Measurements from ENCODE around the gene B4GALNT4. TPM values are rescaled to one million over a fixed set of nuclear protein-coding genes. Genes with fewer than 3 reads are reported as not detected.
"Not testable (repeated sequence)": the region's sequence is repeated elsewhere in the genome, so short reads cannot be mapped to it uniquely, and the experiment has no call there.

The B4GALNT4 gene
- total RNA-seq, 1 experiment from 2014 or later: 0.75 TPM

DNA sequence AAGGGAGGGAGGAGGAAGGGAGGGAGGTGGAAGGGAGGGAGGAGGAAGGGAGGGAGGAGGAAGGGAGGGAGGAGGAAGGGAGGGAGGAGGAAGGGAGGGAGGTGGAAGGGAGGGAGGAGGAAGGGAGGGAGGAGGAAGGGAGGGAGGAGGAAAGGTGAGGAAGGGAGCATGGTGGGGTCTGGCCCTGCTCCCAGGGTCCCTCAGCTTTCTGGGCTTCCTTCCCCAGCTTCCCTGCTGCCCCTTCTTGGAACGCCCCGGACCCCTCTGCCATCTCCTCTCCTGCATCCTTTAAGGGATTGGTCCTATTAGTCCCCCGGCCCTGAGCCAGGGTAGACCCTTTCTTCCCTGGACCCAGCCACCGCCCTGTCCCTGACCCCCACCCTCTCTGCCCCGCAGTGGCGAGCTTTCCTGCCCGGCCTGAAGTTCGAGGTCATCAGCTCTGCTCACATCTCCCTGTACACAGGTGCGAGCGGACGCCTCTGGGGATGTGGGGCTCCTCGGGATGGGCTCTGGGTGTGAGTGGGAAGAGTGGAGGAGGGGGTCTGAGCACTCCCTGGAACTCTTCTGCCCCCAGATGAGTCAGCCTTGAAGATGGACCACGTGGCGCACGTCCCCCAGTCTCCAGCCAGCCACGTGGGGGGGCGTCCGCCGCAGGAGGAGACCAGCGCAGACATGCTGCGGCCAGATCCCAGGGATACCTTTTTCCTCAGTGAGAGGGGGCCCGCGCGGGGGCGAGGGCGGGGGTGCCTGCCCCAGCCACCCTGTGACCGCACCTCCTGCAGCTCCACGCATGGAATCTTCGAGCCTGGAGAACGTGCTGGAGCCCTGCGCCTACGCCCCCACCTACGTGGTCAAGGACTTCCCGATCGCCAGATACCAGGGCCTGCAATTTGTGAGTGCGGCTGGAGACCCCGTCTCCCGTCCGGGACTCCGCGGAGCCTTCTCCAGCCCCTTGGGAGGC, 6.0 kb downstream of the B4GALNT4 start:
- DNase-seq (ENCODE audit: low read depth): no peak

DNA sequence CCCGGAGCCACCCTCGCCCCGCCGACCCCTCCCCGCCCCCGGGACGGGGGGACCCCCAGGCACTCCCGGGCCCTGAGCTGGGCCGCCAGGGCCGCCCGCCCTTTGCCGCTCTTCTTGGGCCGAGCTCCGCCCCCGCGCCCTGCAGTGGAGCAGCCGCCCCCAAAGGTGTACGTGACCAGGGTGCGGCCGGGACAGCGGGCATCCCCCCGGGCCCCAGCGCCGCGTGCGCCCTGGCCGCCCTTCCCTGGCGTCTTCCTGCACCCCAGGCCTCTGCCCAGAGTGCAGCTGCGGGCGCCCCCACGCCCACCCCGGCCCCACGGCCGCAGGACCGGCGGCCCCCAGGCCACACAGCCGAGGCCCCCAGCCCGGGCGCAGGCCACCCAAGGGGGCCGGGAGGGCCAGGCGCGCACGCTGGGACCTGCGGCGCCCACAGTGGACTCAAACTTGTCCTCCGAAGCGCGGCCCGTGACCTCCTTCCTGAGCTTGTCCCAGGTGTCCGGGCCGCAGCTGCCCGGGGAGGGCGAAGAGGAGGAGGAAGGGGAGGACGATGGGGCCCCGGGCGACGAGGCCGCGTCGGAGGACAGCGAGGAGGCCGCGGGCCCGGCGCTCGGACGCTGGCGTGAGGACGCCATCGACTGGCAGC, 7.4 kb downstream of the B4GALNT4 start:
- no peak for DNase-seq (ENCODE audit: low read depth)

DNA sequence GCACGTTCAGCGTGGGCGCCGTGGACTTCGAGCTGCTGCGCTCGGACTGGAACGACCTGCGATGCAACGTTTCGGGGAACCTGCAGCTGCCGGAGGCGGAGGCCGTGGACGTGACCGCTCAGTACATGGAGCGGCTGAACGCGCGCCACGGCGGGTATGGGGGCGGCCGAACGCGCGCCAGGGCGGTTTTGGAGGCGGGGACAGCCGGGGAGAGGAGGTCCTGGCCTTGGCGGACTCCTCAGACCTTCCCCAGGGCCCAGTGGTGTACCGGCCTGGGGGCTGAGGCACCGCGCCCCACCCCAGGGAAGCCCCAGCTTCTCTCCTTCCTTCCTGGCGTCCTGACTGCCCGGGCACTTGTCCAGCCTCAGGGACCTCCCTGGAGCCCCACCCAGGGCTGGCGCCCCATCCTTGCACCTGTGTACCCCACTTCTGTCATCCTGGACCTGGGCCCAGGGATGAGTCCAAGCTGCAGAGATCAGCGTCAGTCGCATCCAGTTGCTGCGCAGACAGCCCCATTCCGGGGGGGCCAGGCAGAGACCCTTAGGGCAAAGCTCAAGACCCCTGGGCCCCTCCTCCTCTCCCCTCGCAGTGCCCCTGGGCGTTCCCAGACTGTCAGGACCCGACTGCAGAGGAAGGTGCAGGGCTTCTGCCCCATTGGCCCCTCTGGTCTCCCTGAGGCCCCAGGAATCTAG, 8.0 kb downstream of the B4GALNT4 start:
- DNase-seq (ENCODE audit: low read depth): no peak

DNA sequence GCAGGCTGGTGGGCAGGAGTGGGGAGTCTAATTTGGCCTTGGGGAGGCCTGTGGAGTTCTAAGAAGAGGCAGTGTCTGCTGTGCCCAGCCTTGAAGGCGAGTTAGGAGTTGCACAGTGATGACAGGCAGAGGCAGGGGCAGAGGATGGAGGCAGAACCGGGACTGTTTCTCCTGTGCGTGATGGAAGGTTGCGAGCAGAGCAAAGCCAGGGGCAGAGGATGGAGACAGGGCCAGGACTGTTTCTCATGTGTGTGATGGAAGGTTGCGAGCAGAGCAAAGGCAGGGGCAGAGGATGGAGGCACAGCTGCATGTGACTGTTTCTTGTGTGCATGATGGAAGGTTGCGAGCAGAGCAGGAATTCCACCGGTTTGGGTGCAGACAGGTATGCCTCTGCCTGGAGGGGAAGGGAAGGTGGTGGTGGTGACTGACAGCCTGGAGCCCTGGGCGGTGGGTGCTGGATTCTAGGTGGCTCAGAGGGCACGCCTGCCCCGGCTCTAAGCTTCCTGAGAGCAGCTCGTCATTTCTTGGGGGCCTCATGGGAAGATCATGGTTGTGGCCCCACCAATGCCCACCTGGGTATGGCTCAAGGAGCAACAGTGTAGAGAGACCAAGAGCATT, 8.7 kb downstream of the B4GALNT4 start:
- DNase-seq (ENCODE audit: low read depth): no peak

DNA sequence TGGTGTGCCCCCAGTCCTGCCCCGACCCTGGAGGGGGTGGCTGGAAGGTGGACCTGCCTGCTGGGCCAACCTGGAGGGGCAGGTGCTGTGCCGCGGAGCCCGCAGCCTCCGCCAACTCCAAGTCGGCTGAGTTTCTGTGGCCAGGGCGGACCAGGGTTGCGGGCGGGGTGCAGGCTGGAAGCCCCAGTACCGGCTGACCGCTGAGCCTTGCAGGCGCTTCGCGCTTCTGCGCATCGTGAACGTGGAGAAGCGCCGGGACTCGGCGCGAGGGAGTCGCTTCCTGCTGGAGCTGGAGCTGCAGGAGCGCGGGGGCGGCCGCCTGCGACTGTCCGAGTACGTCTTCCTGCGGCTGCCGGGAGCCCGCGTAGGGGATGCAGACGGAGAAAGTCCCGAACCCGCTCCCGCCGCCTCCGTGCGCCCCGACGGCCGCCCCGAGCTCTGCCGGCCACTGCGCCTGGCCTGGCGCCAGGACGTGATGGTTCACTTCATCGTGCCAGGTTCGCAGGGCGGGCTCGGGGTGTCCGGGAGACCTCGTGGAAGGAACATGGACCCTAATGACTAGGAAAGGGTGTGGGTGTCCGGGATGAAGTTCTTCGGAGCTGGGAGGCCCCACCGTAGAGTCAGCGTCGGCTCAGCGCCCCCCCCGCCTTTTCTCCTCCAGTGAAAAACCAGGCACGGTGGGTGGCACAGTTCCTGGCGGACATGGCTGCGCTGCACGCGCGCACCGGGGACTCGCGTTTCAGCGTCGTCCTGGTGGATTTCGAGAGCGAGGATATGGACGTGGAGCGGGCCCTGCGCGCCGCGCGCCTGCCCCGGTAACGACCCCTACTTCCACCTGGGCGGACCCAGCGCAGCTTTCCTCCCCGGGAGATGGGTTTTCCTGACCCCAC, 10.2 kb downstream of the B4GALNT4 start:
- DNase-seq (ENCODE audit: low read depth): no peak

DNA sequence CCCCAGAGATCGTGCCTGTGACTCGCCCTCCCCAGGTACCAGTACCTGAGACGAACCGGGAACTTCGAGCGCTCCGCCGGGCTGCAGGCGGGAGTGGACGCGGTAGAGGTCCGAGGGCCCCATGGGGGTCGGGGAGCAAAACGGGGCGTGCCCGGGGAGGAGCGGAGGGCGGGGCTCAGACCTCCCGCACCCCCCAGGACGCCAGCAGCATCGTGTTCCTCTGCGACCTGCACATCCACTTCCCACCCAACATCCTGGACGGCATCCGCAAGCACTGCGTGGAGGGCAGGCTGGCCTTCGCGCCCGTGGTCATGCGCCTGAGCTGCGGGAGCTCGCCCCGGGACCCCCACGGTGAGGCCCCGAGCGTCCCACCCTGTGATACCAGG, 10.8 kb downstream of the B4GALNT4 start:
- no peak for DNase-seq (ENCODE audit: low read depth)

DNA sequence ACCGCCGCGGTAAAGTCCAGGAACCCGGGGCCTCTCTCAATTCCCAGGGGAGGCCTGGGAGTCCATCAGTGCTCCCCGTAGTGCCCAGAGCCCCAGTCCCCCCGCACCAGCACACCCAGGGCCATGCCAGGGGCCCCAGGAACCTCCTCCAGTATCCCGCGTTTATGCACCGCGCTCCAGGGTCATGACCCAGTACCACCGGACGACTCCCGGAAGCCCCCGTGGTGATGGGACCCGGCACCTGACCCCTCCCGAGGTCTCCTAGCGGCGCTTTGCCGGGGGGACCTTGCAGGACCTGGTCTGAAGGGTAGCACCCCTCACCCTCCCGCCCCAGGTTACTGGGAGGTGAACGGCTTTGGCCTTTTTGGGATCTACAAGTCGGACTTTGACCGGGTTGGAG, 11.2 kb downstream of the B4GALNT4 start:
- DNase-seq (ENCODE audit: low read depth): no peak

DNA sequence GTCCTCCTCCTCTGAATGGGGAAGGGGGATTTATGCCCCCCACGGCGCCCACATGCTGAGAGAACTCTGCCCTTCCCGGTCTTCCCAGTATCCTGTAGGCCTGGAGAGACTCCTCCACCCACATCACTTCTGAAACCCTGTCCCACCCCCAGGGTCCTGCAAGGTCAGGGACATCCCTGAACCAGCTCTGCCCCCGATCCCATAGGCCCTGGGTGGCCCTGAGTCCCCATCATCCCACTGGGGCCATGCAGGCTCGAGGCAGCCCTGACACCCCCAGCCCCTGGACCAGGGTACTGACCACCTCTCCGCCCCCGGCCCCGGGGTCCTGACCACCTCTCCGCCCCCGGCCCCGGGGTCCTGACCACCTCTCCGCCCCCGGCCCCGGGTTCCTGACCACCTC, 11.7 kb downstream of the B4GALNT4 start:
- DNase-seq (ENCODE audit: low read depth): no peak

DNA sequence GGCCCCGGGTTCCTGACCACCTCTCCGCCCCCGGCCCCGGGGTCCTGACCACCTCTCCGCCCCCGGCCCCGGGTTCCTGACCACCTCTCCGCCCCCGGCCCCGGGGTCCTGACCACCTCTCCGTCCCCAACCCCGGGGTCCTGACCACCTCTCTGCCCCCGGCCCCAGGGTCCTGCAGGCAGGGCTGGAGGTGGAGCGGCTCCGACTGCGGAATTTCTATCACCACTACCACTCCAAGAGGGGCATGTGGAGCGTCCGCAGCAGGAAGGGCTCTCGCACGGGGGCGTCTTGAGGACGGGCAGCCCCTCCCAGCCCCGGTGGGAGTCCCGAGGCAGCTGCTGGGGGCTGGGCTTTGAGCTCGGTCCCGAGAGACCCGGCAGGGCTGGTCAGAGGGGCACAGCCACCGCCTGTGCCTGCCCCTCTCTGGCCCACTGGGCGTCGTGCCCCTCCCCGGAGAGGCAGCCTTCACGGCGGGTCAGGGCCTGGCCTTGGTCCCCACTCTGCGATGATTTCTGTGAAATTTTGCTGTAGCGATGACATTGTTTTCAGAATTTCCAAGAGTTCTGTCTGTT, 12.3 kb downstream of the B4GALNT4 start:
- no peak for DNase-seq (ENCODE audit: low read depth)

DNA sequence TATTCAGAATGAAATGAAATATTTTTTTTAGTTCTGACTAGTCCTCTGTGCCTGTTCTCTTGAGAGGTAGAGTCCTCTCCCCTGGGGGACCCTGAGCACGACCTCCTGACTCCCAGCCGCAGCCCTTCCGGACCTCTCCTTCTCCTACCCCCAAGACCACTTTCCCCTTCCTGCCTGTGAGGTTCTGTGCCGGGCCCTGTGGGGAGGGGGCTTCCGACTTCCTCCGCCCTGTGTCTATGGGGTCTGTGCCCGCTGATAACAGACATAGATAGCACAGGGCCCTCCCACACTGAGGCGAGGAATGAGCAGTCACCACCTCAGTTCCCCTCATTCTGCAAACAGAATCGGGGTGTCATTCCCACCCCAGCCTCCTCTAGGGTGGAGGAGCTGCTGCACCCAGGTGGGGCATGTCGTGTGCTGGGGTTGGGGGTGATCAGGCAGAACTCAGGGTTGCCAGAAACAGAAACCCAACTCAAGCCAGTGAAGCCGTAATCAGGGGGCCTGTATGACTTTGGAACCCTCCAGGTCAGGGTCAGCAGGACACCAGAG, 12.9 kb downstream of the B4GALNT4 start:
- no peak for DNase-seq (ENCODE audit: low read depth)

DNA sequence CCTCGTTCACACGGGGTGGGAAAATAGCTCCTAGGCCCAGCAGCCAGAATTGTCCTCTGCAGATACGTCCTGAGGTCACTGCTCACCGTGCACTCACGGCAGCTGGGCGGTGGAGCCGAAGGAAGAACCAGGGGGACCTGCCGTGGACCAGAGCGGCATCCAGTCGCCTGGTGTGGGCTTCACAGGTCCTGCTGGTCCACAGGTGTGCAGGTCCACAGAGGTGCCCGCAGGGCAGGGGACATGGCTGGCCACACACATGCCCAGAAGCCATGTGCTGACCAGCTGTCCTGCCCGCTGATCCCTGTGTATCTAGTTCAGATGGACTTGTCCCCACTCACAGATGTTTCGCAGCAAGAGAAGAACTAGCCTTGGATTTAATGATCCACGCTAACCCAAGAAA, 14.1 kb downstream of the B4GALNT4 start:
- no peak for DNase-seq (ENCODE audit: low read depth)

DNA sequence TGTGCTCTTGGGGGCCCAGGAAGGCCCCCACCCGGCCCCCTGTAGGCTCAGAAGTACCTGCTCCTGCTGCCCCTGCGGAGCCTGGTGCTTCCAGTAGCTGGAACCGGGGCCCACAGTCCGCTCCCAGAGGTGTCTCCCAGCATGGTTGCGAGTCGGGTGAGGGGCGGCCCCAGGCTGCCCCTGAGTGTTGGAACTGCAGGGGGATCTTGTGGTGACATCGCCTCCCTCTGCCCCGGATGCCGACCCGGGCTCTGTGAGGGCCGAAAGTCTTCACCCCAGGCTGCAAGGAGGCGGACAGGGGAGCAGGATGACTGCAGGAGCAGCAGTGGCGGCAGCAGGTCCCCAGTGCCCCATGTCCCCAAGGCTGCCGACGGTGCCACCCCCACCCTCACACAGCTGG, 15.2 kb downstream of the B4GALNT4 start:
- no peak for DNase-seq (ENCODE audit: low read depth)

DNA sequence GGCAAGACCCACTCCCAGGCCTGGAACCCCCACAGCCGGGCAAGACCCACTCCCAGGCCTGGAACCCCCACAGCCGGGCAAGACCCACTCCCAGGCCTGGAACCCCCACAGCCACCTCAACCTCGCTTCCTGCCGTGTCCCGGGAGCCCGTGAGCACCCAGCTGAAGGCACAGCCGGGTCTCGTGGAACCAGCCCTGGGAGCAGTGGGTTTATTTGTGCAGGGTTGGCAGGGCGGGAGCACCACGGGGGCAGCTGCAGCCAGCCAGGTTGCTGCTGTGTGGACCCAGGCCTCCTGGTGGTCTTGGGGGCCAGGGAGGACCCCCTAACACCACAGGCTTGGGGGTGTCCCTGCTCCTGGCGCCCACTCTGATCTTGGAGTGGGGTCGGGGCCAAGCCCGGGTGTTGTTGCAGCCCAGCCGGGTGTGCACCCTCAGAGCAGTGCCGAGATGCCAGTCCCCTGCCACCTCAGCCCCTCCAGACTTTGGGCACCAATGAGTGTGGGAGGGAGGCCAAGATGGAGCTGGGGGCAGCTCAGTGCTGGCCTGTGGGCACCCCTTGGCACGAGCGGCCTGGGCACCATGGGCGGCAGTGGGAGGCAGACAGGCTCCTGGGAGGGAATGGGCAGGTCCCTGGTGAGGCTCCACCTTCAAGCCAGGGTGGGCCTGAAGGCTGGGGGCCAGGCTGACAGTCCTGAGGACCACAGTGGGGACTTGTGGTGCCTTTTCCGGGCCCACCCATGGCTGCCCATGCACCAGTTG, 16.5 kb downstream of the B4GALNT4 start:
- no peak for DNase-seq (ENCODE audit: low read depth)

DNA sequence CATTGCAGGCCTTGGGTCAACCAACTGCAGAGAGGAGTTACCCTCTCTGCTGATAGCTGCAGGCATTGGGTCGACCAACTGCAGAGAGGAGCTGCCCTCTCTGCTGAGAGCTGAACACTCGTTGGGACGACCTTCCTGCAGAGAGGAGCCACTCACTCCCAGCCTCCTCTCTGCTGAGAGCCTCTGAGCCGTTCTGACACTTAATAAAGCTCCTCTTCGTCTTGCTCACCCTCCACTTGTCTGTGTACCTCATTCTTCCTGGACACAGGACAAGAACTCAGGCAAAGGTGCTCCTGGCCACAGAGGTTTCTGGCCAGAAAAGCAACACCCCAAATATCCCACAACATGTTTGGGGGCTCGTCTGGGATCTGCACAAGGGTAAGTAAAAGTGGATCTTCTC, 17.2 kb downstream of the B4GALNT4 start:
- no peak for DNase-seq (ENCODE audit: low read depth)

DNA sequence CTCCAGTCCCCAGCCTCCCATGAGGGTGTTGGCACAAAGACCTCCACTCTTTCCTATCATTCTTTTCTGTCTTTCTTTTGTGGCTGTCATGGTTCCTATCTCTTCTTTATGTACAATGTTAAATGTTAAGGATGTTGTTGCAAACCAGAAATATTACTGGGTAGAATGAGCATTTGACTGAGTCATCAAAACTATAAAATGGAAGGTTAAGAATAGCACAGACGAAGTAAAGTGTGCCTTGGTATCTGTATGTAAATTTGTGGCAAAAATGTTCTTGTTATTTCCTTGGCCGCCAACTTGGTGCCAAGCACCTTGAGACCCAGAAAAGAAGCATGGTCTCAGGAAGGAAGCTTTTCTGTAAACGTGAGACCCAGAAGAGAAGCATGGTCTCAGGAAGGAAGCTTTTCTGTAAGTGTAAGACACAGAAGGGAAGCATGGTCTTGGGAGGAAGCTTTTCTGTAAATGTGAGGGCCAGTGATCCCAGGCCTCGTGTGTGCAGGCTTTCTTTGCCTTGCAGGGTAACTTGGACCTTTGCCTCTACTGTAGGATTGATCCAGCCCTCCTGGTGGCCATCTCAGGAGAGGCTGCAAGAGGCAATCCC, 18.0 kb downstream of the B4GALNT4 start:
- no peak for DNase-seq (ENCODE audit: low read depth)

DNA sequence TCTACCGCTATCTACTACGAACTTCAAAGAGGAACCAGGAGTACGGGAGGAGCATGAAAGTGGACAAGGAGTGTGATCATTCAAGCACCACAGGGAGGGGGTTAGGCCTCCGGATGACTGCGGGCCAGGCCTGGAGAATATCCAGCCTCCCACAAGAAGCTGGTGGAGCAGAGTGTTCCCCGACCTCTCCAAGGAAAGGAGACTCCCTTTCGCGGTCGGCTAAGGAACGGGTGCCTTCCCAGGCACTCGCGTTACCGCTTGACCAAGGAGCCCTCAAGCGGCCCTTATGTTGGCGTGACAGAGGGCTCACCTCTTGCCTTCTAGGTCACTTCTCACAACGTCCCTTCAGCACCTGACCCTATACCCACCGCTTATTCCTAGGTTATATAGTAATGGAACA, 20.1 kb downstream of the B4GALNT4 start:
- not testable (repeated sequence) for DNase-seq (ENCODE audit: low read depth)

DNA sequence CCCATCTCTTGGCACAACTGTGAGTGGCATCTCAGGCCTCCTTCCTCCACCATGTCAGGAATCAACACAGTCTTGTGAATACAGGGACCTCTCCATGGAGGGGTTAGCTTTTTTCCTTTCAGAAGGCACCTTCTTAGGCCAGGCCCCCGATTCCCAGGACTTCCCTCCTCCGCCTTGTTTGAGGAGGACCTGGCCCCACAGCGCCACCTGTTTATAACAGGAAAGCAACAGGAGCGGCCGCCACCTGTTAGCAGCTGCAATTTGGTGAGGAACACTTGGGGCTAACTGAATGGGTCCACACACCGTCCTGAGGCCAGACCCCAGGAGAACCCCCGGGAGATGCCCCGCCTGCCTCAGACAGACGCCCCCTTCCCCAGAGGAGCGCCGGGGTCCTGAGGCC, 20.9 kb downstream of the B4GALNT4 start:
- DNase-seq (ENCODE audit: low read depth): no peak

DNA sequence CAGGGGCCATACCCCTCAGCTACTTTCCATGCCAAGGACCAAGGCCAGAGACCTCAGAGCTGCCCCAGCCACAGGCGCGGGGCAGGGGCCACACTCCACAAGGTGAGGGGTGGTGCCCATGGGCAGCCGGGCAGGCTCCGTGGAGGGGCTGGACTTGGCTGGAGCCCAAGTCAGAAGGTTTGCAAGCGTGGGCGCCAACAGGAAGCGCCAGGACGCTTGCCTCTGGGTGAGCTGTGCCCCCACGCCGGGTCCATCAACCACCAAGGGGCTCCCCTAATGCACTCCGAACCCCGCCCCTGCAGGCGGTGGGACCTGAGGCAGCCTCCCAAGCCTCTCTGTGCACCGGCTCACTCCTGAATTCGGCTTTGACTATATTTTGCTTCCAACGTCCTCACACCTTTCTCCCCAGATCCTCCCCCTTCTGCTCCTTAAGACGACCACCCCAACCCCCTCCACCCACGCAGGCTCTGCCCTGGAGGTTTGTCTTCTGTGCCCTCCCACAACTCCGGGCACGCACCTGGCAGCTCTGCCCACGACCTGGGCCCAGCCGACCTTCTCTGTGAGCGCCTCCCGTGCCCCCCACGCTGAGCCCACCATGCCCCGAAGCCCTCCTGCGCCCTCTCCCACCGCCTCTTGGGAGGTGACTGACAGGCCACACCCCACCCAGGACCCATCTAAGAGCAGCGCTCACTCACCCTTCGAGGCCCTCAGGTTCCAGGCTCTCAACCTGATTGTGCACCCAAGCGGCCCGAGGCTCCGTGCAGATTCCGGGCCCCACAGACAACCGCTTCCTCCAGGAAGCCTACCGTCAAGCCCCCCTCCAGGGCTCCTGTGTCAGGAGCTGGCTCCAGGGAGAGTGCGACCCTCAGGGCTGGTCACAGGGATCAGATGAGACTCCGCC, 22.1 kb downstream of the B4GALNT4 start:
- no peak for DNase-seq (ENCODE audit: low read depth)

Data from LHCN-M2 (cell line).